GM12878 (cell line): ENCODE measurements around the gene C15orf39.

Source experiments
- BMI1 ChIP-seq: fragments of 450-650 bp; IDR thresholded peaks from 2 replicates; pipeline ENCODE4 v1.6.1; 2016; ENCODE audit warnings: mild to moderate bottlenecking, moderate library complexity, borderline replicate concordance
- RAD21 ChIP-seq: IDR thresholded peaks from 2 replicates; pipeline ENCODE4 v1.6.1; 2011; ENCODE audit warnings: mild to moderate bottlenecking, low read depth, low read length, moderate library complexity; ENCODE audit not compliant: insufficient read depth
- SREBF2 ChIP-seq: IDR thresholded peaks from 2 replicates; pipeline ENCODE4 v1.6.1; 2012; ENCODE audit warnings: mild to moderate bottlenecking, low read length
- TF ChIP-seq, protein P1 (sequence below), 3 experiments: IDR thresholded peaks in 2 of 3; conservative IDR thresholded peaks in 1 of 3; 2 replicates each; pipeline ENCODE4 v1.5.1; 2011; ENCODE audit warnings: low read depth in 3 of 3, low read length in 3 of 3, mild to moderate bottlenecking in 3 of 3, control low read depth in 2 of 3, moderate library complexity in 2 of 3, inconsistent platforms in 1 of 3, mixed read lengths in 1 of 3; ENCODE audit not compliant: control insufficient read depth in 2 of 3, insufficient read depth in 1 of 3; ENCODE audit errors: extremely low read depth in 1 of 3
- TF ChIP-seq, protein P2 (sequence below): IDR thresholded peaks from 2 replicates; pipeline ENCODE4 v1.6.1; 2011; ENCODE audit warnings: low read depth, mild to moderate bottlenecking, low read length, moderate library complexity, borderline replicate concordance; ENCODE audit errors: extremely low read depth

DNA sequence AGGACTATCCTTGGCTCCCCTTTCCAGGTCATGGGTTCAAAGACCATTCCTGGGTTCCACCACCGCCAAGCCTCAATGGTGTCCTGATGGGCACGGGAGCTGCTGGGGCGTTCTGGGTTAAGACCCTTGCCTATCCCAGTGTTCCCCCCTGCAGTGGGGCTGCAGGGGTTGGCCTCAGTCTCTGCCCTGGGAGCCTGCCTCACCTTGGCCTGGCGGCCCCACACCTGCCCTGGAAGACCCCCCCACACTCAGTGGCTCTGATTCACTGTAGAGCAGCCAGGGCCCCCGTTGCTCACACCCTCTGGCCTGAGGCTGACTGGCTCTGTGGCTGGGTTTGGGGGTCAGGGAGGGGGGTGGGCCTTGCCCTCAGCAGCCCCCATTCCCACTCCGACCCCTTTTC lies 22.0 kb downstream of the C15orf39 start:
- TF ChIP-seq BMI1 (no peak), RAD21 (no peak), SREBF2 (no peak)
- TF ChIP-seq, protein P1, sequence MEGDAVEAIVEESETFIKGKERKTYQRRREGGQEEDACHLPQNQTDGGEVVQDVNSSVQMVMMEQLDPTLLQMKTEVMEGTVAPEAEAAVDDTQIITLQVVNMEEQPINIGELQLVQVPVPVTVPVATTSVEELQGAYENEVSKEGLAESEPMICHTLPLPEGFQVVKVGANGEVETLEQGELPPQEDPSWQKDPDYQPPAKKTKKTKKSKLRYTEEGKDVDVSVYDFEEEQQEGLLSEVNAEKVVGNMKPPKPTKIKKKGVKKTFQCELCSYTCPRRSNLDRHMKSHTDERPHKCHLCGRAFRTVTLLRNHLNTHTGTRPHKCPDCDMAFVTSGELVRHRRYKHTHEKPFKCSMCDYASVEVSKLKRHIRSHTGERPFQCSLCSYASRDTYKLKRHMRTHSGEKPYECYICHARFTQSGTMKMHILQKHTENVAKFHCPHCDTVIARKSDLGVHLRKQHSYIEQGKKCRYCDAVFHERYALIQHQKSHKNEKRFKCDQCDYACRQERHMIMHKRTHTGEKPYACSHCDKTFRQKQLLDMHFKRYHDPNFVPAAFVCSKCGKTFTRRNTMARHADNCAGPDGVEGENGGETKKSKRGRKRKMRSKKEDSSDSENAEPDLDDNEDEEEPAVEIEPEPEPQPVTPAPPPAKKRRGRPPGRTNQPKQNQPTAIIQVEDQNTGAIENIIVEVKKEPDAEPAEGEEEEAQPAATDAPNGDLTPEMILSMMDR (IDR thresholded peaks at IDR 0.05 in 2 of 3, conservative IDR thresholded peaks at IDR 0.05 in 1 of 3; ENCODE audit: control insufficient read depth in 2 of 3, extremely low read depth in 1 of 3, insufficient read depth in 1 of 3, low read depth in 3 of 3, low read length in 3 of 3): no peak
- TF ChIP-seq, protein P2, sequence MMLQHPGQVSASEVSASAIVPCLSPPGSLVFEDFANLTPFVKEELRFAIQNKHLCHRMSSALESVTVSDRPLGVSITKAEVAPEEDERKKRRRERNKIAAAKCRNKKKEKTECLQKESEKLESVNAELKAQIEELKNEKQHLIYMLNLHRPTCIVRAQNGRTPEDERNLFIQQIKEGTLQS: no peak
